ENCODE measurements around the gene TMEM69. TPM values are rescaled to one million over a fixed set of nuclear protein-coding genes. Genes with fewer than 3 reads are reported as not detected.

TMEM69 gene
- total RNA-seq, 2 donors from 2014 or later = 11.9 to 12.5 TPM

GRCh38 chr1:45658171-45658570 is 29.8 kb upstream of the TMEM69 start:
- H3K27ac ChIP-seq = no peak overlapping the region
- WGBS, 2 donors = 27 to 35% methylated on average over 2 of the region's 2 CpGs
- H3K4me3 ChIP-seq = no peak overlapping the region
- ATAC-seq = no peak
- peaks cover 8 to 35% of the 10 kb centered on the region in 2 donors for H3K36me3 ChIP-seq (replicated peaks in 1 of 2; ENCODE audit: insufficient read depth in 1 of 2, low read depth in 2 of 2)
- no peaks in the 10 kb centered on the region for H3K27me3 ChIP-seq
- no peaks in the 10 kb centered on the region for H3K4me1 ChIP-seq
- no peak for DNase-seq
- intact Hi-C loops (cut with DNase I) = no loop called here
- no peaks in the 10 kb centered on the region for H3K9me3 ChIP-seq
- TF ChIP-seq, protein P1, sequence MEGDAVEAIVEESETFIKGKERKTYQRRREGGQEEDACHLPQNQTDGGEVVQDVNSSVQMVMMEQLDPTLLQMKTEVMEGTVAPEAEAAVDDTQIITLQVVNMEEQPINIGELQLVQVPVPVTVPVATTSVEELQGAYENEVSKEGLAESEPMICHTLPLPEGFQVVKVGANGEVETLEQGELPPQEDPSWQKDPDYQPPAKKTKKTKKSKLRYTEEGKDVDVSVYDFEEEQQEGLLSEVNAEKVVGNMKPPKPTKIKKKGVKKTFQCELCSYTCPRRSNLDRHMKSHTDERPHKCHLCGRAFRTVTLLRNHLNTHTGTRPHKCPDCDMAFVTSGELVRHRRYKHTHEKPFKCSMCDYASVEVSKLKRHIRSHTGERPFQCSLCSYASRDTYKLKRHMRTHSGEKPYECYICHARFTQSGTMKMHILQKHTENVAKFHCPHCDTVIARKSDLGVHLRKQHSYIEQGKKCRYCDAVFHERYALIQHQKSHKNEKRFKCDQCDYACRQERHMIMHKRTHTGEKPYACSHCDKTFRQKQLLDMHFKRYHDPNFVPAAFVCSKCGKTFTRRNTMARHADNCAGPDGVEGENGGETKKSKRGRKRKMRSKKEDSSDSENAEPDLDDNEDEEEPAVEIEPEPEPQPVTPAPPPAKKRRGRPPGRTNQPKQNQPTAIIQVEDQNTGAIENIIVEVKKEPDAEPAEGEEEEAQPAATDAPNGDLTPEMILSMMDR (IDR thresholded peaks at IDR 0.05) = no peak
- no peak for TF ChIP-seq POLR2A (IDR thresholded peaks at IDR 0.05)

DNA sequence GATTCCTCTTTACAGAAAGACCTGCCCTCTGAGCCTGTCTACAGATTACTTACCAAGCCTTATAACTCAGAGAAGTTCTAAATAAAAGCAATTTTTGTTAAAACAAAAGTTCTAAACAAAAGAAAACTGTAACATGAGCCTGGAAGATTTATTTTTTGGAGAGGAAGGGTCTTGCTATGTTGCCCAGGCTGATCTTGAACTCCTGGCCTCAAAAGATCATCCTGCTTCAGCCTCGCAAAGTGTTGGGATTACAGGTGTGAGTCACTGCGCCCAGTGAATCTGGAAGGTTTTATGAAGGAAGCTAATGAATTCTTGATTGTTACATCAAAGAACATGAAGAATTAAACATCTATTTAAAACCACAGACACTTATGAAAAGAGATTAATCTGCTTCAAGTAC is 28.8 kb upstream of the TMEM69 start:
- Histone ChIP-seq H3K36me3 (replicated peaks in 1 of 2; ENCODE audit: insufficient read depth in 1 of 2, low read depth in 2 of 2) (peaks cover 8 to 31% of the 10 kb centered on the region in 2 donors), H3K4me1 (no peaks in the 10 kb centered on the region), H3K27me3 (no peaks in the 10 kb centered on the region), H3K27ac (no peak overlapping the region), H3K4me3 (no peak overlapping the region), H3K9me3 (no peaks in the 10 kb centered on the region)
- ATAC-seq = no peak
- 95 to 100% methylated on average over 2 of the region's 2 CpGs for WGBS, 2 donors
- intact Hi-C loops (cut with DNase I) = no loop called here
- TF ChIP-seq, protein P1 (IDR thresholded peaks at IDR 0.05) = no peak
- TF ChIP-seq POLR2A (IDR thresholded peaks at IDR 0.05) = no peak
- DNase-seq = no peak

DNA sequence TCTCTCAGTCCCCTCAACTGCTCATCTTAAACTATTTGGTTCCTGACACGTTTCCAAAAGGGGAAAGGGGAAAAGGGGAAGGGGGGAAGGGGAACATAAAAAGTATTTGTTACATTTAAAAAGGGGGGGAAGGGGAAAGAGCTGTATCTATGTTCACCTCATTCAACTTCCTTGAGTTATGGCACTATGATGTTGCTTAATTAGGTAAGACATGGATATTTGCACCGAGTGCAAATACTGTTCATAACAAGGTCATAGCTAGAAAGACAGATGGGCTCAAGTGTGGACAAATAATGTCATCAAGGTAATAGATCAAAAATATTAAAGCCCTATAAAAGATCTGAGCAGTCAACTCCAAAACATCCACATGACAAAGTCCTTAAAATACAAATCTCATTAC is 27.6 kb upstream of the TMEM69 start:
- no peaks in the 10 kb centered on the region for H3K27me3 ChIP-seq
- no peak for DNase-seq
- no peaks in the 10 kb centered on the region for H3K4me1 ChIP-seq
- no peak for TF ChIP-seq POLR2A (IDR thresholded peaks at IDR 0.05)
- TF ChIP-seq, protein P1 (IDR thresholded peaks at IDR 0.05) = no peak
- H3K9me3 ChIP-seq = no peaks in the 10 kb centered on the region
- H3K4me3 ChIP-seq = no peak overlapping the region
- intact Hi-C loops (cut with DNase I) = no loop called here
- no peak for ATAC-seq
- no peak overlapping the region for H3K27ac ChIP-seq
- peaks cover 8 to 23% of the 10 kb centered on the region in 2 donors for H3K36me3 ChIP-seq (replicated peaks in 1 of 2; ENCODE audit: insufficient read depth in 1 of 2, low read depth in 2 of 2)
- 36 to 58% methylated on average over 2 of the region's 2 CpGs for WGBS, 2 donors

- intact Hi-C loops (cut with DNase I) = no loop called here
- Histone ChIP-seq H3K4me1 (peaks cover 26% of the 10 kb centered on the region), H3K4me3 (no peak overlapping the region), H3K9me3 (no peaks in the 10 kb centered on the region), H3K27me3 (no peaks in the 10 kb centered on the region), H3K27ac (no peak overlapping the region), H3K36me3 (replicated peaks in 1 of 2; ENCODE audit: insufficient read depth in 1 of 2, low read depth in 2 of 2) (no peaks in the 10 kb centered on the region)
- ATAC-seq (no peak), DNase-seq (no peak)
- no peak for TF ChIP-seq POLR2A (IDR thresholded peaks at IDR 0.05)
- TF ChIP-seq, protein P1 (IDR thresholded peaks at IDR 0.05) = no peak
- WGBS, 2 donors = 92 to 94% methylated on average over 2 of the region's 2 CpGs
Observed at GRCh38 chr1:45666836-45667235, 21.1 kb upstream of the TMEM69 start.

DNA sequence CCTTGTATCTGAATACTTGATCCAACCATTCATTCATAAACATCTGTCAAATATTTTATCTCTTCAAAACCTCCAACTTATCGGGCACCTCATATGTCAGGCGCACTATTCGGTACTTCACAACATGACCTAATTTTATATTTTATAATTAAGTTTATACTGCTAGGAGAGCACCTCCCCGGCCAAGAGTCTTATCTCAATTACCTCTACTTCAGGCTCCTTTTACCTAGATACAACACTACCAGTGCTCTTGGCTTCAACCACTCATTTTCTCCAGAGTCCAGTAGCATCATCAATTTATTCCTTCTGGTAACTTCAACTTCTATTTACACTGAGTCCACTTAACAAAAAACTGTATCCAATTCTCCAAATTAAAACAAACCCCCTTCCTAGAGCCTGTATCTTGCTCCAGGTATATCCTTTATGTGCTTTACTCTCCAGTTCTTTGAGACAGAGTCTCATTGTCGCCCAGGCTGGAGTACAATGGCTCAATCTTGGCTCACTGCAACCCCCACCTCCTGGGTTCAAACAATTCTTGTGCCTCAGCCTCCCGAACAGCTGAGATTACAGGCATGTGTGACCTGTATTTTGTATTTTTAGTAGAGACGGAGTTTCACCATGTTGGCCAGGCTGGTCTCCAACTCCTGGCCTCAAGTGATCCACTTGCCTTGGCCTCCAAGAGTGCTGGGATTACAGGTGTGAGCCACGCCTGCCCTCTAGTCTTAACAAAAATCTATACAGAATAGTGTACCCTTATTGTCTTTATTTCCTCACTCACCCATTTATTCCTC is 20.5 kb upstream of the TMEM69 start:
- intact Hi-C loops (cut with DNase I) = no loop called here
- no peaks in the 10 kb centered on the region for H3K27me3 ChIP-seq
- no peaks in the 10 kb centered on the region for H3K9me3 ChIP-seq
- H3K4me1 ChIP-seq = peaks cover 26% of the 10 kb centered on the region
- WGBS, 2 donors = 62 to 69% methylated on average over 8 of the region's 8 CpGs
- H3K4me3 ChIP-seq = no peak overlapping the region
- TF ChIP-seq, protein P1 (IDR thresholded peaks at IDR 0.05) = no peak
- no peak for TF ChIP-seq POLR2A (IDR thresholded peaks at IDR 0.05)
- no peak for ATAC-seq
- DNase-seq = no peak
- H3K36me3 ChIP-seq (replicated peaks in 1 of 2; ENCODE audit: insufficient read depth in 1 of 2, low read depth in 2 of 2) = no peaks in the 10 kb centered on the region
- H3K27ac ChIP-seq = no peak overlapping the region
